NB4 (cell line): ENCODE results near the gene MET.

Experiments used
- DNase-seq: peaks from one replicate; pipeline ENCODE4 v3.0.0; 2010; ENCODE audit warnings: low read depth
- H3K4me3 ChIP-seq: one replicate; pipeline ENCODE4 v1.5.1; 2011; ENCODE audit warnings: mild to moderate bottlenecking, low read depth, low read length, moderate library complexity
- MAX ChIP-seq: IDR thresholded peaks from 2 replicates; pipeline ENCODE4 v1.6.1; 2011; ENCODE audit warnings: low read depth, low read length
- MYC ChIP-seq: IDR thresholded peaks from 2 replicates; pipeline ENCODE4 v1.6.1; 2011; ENCODE audit warnings: low read depth, low read length
- POLR2A ChIP-seq: IDR thresholded peaks from 2 replicates; pipeline ENCODE4 v1.6.1; 2011; ENCODE audit warnings: mild to moderate bottlenecking; ENCODE audit not compliant: insufficient read length; ENCODE audit errors: extremely low read depth
- TF ChIP-seq, protein P1 (sequence below): IDR thresholded peaks from one replicate; pipeline ENCODE4 v1.5.1; 2012; ENCODE audit warnings: low read depth, low read length

The MET gene

GRCh38 chr7:116781584-116781983 is 109.6 kb downstream of the MET start:
- DNase-seq = no peak
- TF ChIP-seq MYC (no peak), MAX (no peak), POLR2A (no peak)
- TF ChIP-seq, protein P1, sequence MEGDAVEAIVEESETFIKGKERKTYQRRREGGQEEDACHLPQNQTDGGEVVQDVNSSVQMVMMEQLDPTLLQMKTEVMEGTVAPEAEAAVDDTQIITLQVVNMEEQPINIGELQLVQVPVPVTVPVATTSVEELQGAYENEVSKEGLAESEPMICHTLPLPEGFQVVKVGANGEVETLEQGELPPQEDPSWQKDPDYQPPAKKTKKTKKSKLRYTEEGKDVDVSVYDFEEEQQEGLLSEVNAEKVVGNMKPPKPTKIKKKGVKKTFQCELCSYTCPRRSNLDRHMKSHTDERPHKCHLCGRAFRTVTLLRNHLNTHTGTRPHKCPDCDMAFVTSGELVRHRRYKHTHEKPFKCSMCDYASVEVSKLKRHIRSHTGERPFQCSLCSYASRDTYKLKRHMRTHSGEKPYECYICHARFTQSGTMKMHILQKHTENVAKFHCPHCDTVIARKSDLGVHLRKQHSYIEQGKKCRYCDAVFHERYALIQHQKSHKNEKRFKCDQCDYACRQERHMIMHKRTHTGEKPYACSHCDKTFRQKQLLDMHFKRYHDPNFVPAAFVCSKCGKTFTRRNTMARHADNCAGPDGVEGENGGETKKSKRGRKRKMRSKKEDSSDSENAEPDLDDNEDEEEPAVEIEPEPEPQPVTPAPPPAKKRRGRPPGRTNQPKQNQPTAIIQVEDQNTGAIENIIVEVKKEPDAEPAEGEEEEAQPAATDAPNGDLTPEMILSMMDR = no peak
- H3K4me3 ChIP-seq = no peak overlapping the region

DNA sequence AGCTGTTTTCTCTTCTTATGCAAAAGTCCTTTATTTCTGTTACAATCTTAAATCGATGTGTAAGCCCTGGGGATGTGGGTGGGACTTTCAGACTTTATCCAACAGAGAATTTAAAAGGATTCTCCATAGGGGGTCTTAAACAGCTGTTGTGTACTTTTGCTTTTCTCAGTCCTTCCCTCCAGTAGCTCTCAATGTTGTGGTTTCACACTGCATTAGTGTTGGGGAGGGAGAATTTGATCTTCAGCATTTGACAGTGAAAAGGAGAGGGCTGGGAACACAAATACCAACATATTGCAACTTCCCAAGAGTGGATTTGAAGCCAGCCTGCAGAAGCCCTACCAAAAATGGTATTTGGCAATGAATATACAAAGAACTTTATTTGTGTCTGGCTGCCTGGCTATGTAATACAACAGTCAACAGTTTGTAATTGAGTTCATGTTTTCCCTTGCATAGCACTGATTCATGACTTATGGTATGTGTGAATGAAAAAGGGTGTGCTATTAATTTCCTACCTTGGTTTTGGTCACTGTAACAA is 110.2 kb downstream of the MET start:
- TF ChIP-seq POLR2A (no peak), MAX (no peak), MYC (no peak)
- TF ChIP-seq, protein P1 = no peak
- no peak for DNase-seq
- H3K4me3 ChIP-seq = no peak overlapping the region

- DNase-seq = no peak
- TF ChIP-seq MAX = no peak
- TF ChIP-seq, protein P1 = no peak
- TF ChIP-seq MYC = no peak
- TF ChIP-seq POLR2A = no peak
- H3K4me3 ChIP-seq = no peak overlapping the region
These were observed 111.8 kb downstream of the MET start for GRCh38 chr7:116783666-116784318.

GRCh38 chr7:116784647-116785046 is 112.7 kb downstream of the MET start:
- no peak for DNase-seq
- H3K4me3 ChIP-seq = no peak overlapping the region
- TF ChIP-seq, protein P1 = no peak
- no peak for TF ChIP-seq POLR2A
- no peak for TF ChIP-seq MYC
- TF ChIP-seq MAX = no peak

- no peak for TF ChIP-seq MYC
- no peak for TF ChIP-seq POLR2A
- TF ChIP-seq MAX = no peak
- TF ChIP-seq, protein P1 = no peak
- no peak overlapping the region for H3K4me3 ChIP-seq
- DNase-seq = no peak
These were observed 113.8 kb downstream of the MET start for GRCh38 chr7:116785843-116786242.
